Mammary epithelial cell (primary cell): ENCODE results near the gene RIC1.
"Not testable (repeated sequence)": the region's sequence is repeated elsewhere in the genome, so short reads cannot be mapped to it uniquely, and the experiment has no call there.

Experiments used
- EZH2 ChIP-seq: IDR thresholded peaks from 2 replicates; pipeline ENCODE4 v1.6.1; 2012; ENCODE audit warnings: low read length, inconsistent platforms, borderline replicate concordance
- TF ChIP-seq, protein P1 (sequence below), 2 donors: IDR thresholded peaks in 1 of 2; conservative IDR thresholded peaks in 1 of 2; 2 replicates each; pipeline ENCODE4 v1.5.1; 2011 to 2012; ENCODE audit warnings: inconsistent platforms in 2 of 2, low read length in 2 of 2, mild to moderate bottlenecking in 2 of 2, control low read depth in 1 of 2, low read depth in 1 of 2; ENCODE audit not compliant: insufficient read depth in 1 of 2; ENCODE audit errors: extremely low read depth in 1 of 2

DNA sequence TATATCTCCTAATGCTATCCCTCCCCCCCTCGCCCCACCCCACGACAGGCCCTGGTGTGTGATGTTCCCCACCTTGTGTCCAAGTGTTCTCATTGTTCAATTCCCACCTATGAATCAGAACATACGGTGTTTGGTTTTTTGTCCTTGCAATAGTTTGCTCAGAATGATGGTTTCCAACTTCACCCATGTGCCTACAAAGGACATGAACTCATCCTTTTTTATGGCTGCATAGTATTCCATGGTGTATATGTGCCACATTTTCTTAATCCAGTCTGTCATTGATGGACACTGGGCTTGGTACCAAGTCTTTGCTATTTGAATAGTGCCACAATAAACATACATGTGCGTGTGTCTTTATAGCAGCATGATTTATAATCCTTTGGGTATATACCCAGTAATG, 93.8 kb downstream of the RIC1 start:
- TF ChIP-seq EZH2: not testable (repeated sequence)
- TF ChIP-seq, protein P1, sequence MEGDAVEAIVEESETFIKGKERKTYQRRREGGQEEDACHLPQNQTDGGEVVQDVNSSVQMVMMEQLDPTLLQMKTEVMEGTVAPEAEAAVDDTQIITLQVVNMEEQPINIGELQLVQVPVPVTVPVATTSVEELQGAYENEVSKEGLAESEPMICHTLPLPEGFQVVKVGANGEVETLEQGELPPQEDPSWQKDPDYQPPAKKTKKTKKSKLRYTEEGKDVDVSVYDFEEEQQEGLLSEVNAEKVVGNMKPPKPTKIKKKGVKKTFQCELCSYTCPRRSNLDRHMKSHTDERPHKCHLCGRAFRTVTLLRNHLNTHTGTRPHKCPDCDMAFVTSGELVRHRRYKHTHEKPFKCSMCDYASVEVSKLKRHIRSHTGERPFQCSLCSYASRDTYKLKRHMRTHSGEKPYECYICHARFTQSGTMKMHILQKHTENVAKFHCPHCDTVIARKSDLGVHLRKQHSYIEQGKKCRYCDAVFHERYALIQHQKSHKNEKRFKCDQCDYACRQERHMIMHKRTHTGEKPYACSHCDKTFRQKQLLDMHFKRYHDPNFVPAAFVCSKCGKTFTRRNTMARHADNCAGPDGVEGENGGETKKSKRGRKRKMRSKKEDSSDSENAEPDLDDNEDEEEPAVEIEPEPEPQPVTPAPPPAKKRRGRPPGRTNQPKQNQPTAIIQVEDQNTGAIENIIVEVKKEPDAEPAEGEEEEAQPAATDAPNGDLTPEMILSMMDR (conservative IDR thresholded peaks at IDR 0.05 in 1 of 2, IDR thresholded peaks at IDR 0.05 in 1 of 2; ENCODE audit: extremely low read depth in 1 of 2, insufficient read depth in 1 of 2, low read depth in 1 of 2, low read length in 2 of 2): not testable (repeated sequence)
